ENCODE measurements around the gene EML4.

Gene EML4

DNA sequence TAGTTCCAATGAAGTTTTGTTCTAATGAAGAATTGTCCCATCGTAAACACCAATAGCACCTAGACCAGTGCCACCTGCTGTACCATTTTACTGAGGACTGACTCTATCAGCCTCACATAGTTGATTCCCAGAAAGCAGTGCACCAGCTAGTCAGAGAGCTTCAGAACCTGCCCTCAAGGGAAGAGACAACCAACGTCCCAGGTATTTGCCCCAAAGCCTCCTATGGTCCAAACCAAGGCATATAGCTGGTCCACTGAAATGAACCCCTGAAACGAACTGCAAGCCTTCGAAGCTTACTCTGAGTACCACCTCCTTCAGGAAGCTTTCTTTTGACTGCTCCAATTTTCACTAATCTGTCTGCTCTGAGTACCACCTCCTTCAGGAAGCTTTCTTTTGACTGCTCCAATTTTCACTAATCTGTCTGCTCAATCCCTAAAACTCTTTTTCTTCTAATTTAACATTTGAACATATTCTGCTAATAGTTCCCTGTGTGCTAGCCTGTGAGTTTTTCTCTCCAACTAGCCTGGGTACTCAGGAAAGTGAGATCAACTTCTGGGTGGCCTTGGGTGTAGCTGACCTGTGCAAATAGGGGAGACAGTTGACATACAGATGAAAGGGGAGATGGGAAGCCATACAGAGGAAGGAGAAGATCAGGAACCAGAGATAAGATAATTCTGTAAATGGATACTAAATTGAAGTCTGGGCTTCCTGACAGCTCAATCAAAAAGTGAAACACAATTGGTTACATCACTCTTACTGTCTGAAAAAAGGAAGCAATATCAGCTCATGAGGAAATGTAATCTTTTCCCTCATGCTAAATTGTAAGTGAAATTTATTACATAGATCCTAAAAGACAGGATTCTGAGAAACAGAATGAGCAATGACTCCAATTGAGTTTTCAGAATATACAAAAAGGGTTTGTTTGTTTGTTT is 33.5 kb upstream of the EML4 start:
- H3K4me3 ChIP-seq, result no peak overlapping the region
- no peak for DNase-seq (ENCODE audit: low read depth, low spot score)
- H3K9me3 ChIP-seq (ENCODE audit: low read depth, low read length), result no peaks in the 10 kb centered on the region
- H3K36me3 ChIP-seq (ENCODE audit: insufficient read depth, low read length), result no peaks in the 10 kb centered on the region
- TF ChIP-seq EZH2 (IDR thresholded peaks at IDR 0.05) (no peak), POLR2AphosphoS5 (IDR thresholded peaks at IDR 0.05; ENCODE audit: borderline replicate concordance, low read depth, low read length) (no peak), FOXP2 (optimal IDR thresholded peaks at IDR 0.05; ENCODE audit: control extremely low read depth, extremely low read length, insufficient read depth) (no peak)
- H3K9ac ChIP-seq (ENCODE audit: insufficient read length), result no peak overlapping the region
- no peak overlapping the region for H3K27ac ChIP-seq

DNA sequence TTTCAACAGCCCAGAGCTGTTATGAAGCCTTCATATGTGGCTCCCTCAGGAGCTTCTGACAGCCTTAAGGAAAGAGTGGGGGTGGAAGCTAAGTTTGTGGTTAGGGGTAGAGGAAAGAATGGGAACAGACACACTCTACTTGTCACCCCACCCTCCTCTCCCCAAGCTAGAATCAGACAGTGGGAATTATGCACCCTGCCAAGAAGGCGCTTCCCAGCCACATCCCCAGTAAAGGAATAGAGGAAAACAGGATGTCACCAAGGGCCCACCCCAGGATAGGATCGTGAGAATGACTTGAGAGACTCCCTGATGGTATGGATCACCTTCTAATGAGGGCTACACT is 32.4 kb upstream of the EML4 start:
- no peak for DNase-seq (ENCODE audit: low read depth, low spot score)

DNA sequence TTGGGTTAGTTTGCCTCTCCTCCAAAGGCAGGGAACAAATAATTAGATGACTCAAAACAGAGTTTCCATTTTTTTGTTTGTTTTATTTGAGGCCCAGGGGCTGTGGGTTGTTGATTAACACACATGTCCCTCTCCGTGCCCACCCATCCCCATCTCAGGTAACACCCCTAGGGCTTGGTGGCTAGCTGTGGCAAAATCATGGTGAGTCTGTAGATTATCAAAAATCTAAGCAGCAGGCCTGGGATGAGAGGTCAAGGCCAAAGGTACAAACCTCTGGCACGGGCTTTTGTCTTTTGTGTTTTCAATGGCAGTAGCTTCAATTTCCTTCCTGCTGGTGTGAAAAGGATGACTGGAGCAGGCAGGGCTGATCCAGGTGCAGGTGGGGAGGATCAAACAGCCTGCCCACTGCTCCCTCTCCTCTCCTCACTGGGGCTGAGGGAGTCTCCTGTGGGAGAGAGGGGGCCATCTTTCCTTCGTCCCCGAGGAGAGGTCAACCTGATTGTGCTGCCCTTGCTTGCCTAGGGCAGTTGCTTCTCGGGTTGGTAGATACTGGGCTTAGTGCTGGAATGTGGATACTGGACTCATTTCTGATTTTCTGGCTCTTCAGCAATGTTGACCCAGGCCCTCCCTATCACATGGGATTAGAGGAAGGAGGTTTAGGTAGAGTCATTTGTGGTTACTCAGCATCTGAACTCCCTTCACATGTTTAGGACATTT is 31.9 kb upstream of the EML4 start:
- H3K36me3 ChIP-seq (ENCODE audit: insufficient read depth, low read length), result no peaks in the 10 kb centered on the region
- TF ChIP-seq FOXP2 (optimal IDR thresholded peaks at IDR 0.05; ENCODE audit: control extremely low read depth, extremely low read length, insufficient read depth), result no peak
- no peak for TF ChIP-seq POLR2AphosphoS5 (IDR thresholded peaks at IDR 0.05; ENCODE audit: borderline replicate concordance, low read depth, low read length)
- TF ChIP-seq EZH2 (IDR thresholded peaks at IDR 0.05), result no peak
- H3K4me3 ChIP-seq, result no peak overlapping the region
- no peak overlapping the region for H3K9ac ChIP-seq (ENCODE audit: insufficient read length)
- no peaks in the 10 kb centered on the region for H3K9me3 ChIP-seq (ENCODE audit: low read depth, low read length)
- H3K27ac ChIP-seq, result no peak overlapping the region
- DNase-seq (ENCODE audit: low read depth, low spot score), result no peak

More for the DNA sequence above, 32.4 kb upstream of the EML4 start:
- TF ChIP-seq FOXP2 (optimal IDR thresholded peaks at IDR 0.05; ENCODE audit: control extremely low read depth, extremely low read length, insufficient read depth) (no peak), POLR2AphosphoS5 (IDR thresholded peaks at IDR 0.05; ENCODE audit: borderline replicate concordance, low read depth, low read length) (peak; percentile 12; the same call in 1 of the 2 replicates)
- Histone ChIP-seq H3K9me3 (ENCODE audit: low read depth, low read length) (no peaks in the 10 kb centered on the region), H3K4me3 (no peak overlapping the region), H3K27ac (no peak overlapping the region), H3K36me3 (ENCODE audit: insufficient read depth, low read length) (no peaks in the 10 kb centered on the region), H3K9ac (ENCODE audit: insufficient read length) (no peak overlapping the region)

DNA sequence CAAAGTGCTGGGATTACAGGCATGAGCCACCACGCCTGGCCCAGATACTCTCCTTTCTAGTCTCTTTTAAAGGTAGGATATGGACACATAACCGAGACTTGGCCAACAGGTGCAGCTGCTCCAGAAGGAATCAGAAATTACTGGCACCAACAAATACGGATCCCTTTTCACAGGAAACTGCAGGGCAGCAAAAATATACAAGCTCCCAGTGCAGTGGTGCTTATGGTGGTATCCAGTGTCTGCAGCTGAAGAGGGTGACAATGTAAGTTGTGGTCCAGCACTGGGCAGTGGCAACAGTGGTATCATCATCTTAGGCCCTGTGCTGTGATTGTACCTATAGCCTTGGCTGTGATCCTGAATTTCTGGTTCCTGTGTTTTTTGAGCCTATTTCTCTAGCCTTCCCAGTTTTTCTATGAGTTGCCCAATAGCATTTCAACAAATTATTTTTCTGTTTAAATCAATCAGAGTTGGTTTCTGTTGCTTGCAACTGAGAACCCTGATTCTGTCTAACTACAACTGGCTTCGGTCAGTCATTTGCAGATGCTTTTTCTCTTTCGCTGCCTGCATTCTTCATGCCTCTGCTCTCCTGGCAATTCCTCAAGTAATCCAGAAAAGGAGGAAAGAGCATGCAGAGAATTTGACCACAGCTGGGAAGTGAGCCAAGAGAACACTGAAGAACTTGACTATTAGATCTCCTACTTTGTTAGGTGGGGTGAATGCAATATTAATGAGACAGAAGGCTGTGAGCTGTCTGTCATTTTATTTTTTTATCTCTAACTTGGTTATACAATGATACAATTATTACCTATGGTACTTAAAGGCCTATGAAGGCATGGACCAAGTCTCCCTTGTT is 30.8 kb upstream of the EML4 start:
- DNase-seq (ENCODE audit: low read depth, low spot score), result peak; percentile 97
- TF ChIP-seq EZH2 (IDR thresholded peaks at IDR 0.05), result no peak
- peak; percentile 44; the same call in 1 of the 2 replicates for TF ChIP-seq POLR2AphosphoS5 (IDR thresholded peaks at IDR 0.05; ENCODE audit: borderline replicate concordance, low read depth, low read length)
- no peak overlapping the region for H3K4me3 ChIP-seq

DNA sequence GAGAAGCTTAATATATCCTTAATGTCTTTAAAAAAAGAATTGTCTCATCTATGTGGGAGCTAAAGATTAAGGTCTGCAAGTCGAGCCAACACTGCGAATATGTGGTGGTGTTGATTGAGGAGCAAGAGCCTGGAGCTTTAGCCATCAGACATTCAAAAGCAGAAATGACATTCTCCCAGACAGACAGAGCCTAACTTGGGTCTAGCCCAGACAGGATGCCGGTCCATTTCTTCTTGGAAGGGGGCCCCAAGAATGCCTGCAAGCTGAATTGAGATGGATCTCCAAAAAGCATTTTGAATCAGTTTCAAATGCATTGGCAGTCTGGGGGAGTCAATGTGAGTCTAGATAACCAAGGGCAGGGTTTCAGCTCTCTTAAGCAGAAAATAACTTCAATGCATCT is 30.1 kb upstream of the EML4 start:
- no peak overlapping the region for H3K9ac ChIP-seq (ENCODE audit: insufficient read length)
- DNase-seq (ENCODE audit: low read depth, low spot score), result no peak
- H3K27ac ChIP-seq, result no peak overlapping the region
- H3K36me3 ChIP-seq (ENCODE audit: insufficient read depth, low read length), result no peaks in the 10 kb centered on the region
- no peaks in the 10 kb centered on the region for H3K9me3 ChIP-seq (ENCODE audit: low read depth, low read length)
- TF ChIP-seq EZH2 (IDR thresholded peaks at IDR 0.05) (no peak), POLR2AphosphoS5 (IDR thresholded peaks at IDR 0.05; ENCODE audit: borderline replicate concordance, low read depth, low read length) (no peak), FOXP2 (optimal IDR thresholded peaks at IDR 0.05; ENCODE audit: control extremely low read depth, extremely low read length, insufficient read depth) (no peak)
- H3K4me3 ChIP-seq, result no peak overlapping the region

More for the DNA sequence above, 30.8 kb upstream of the EML4 start:
- Histone ChIP-seq H3K9me3 (ENCODE audit: low read depth, low read length) (no peaks in the 10 kb centered on the region), H3K27ac (no peak overlapping the region), H3K9ac (ENCODE audit: insufficient read length) (no peak overlapping the region), H3K36me3 (ENCODE audit: insufficient read depth, low read length) (no peaks in the 10 kb centered on the region)

DNA sequence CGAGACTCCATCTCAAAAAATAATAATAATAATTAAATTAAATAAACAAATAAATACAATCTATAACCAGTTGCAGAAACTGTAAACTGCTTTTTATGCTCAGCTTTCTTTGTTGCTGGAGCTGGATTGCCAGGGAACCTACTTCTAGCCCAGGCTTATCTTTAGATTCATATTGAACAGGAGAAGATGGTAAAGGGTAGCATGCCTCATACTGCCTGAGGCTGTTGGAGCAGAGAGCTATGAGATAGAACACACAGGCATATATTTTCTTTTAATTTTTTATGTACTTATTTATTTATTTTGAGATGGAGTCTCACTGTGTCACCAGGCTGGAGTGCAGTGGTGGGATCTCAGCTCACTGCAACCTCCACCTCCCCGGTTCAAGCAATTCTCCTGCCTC is 28.7 kb upstream of the EML4 start:
- Histone ChIP-seq H3K4me3 (no peak overlapping the region), H3K9ac (ENCODE audit: insufficient read length) (no peak overlapping the region), H3K27ac (no peak overlapping the region), H3K9me3 (ENCODE audit: low read depth, low read length) (no peaks in the 10 kb centered on the region), H3K36me3 (ENCODE audit: insufficient read depth, low read length) (no peaks in the 10 kb centered on the region)
- no peak for TF ChIP-seq FOXP2 (optimal IDR thresholded peaks at IDR 0.05; ENCODE audit: control extremely low read depth, extremely low read length, insufficient read depth)
- no peak for TF ChIP-seq POLR2AphosphoS5 (IDR thresholded peaks at IDR 0.05; ENCODE audit: borderline replicate concordance, low read depth, low read length)
- TF ChIP-seq EZH2 (IDR thresholded peaks at IDR 0.05), result no peak
- DNase-seq (ENCODE audit: low read depth, low spot score), result no peak

DNA sequence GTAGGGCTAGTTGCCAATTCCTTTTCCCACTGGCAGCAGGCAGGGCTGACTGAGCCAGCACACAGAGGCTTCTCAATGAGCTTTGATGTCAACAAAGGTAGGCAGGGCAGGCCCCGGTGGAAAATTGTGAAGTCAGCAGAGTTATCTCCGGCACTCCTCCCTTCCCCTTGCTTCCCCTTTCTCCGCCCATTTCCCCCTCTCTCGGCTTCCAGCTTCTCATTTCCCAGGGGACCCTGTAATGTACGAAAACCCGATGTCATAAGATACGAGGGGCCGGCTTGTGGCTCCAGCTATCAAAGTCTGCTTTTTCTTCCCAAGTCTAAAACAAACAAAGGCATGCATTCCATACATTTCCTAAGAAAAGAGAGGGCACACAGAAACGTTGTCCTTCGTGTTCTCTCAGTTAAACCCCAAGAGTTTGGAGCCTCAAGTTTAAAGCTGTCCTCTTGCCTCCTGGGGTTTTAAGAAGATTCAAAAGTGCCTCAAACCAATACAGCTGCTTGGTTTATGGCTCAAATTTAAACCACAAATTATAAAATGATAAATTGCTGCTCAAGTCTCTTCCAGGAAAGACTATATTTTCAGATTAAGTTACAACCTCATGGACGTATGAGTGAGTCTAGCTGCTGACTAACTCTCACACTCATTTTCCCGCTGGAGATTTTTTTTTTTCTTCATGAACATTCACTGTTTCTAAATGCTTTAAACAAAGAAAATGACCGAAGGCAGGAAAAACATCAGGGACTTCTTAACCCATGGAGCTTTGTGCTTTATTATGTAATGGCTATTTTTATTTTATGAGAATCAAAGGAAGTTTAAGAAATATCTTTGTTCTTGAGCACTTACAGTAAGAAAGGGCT is 27.2 kb upstream of the EML4 start:
- Histone ChIP-seq H3K9ac (ENCODE audit: insufficient read length) (peak overlapping the region; percentile 56), H3K4me3 (peak overlapping the region; percentile 76), H3K27ac (peak overlapping the region; percentile 88), H3K36me3 (ENCODE audit: insufficient read depth, low read length) (no peaks in the 10 kb centered on the region), H3K9me3 (ENCODE audit: low read depth, low read length) (no peaks in the 10 kb centered on the region)
- TF ChIP-seq POLR2AphosphoS5 (IDR thresholded peaks at IDR 0.05; ENCODE audit: borderline replicate concordance, low read depth, low read length) (peak; percentile 36; the same call in 1 of the 2 replicates), FOXP2 (optimal IDR thresholded peaks at IDR 0.05; ENCODE audit: control extremely low read depth, extremely low read length, insufficient read depth) (no peak), EZH2 (IDR thresholded peaks at IDR 0.05) (no peak)
- DNase-seq (ENCODE audit: low read depth, low spot score), result peak; percentile 83

All from SK-N-MC (cell line).